ENCODE data around the gene CCNL1.

CCNL1 gene

GRCh38 chr3:157125101-157125500 is 34.8 kb downstream of the CCNL1 start:
- no peak for TF ChIP-seq CTCF (IDR thresholded peaks at IDR 0.05; ENCODE audit: extremely low read depth, insufficient read depth, missing control alignments)
- DNase-seq (ENCODE audit: low spot score), result no peak
- in situ Hi-C loops (cut with MboI; ENCODE audit: low pct_unique_long_range_greater_than_20kb, low sequenced_read_pairs, unreplicated experiment), result loop anchor here (25.0 kb wide), 1 partner anchor 963 kb away; no protein-coding TSS in a partner anchor

- in situ Hi-C loops (cut with MboI; ENCODE audit: low pct_unique_long_range_greater_than_20kb, low sequenced_read_pairs, unreplicated experiment), result no loop called here
- no peak for DNase-seq (ENCODE audit: low spot score)
- no peak for TF ChIP-seq CTCF (IDR thresholded peaks at IDR 0.05; ENCODE audit: extremely low read depth, insufficient read depth, missing control alignments)
These were observed 36.3 kb downstream of the CCNL1 start for GRCh38 chr3:157123621-157124020.

GRCh38 chr3:157122832-157123427 is 37.0 kb downstream of the CCNL1 start:
- DNase-seq (ENCODE audit: low spot score), result no peak
- in situ Hi-C loops (cut with MboI; ENCODE audit: low pct_unique_long_range_greater_than_20kb, low sequenced_read_pairs, unreplicated experiment), result no loop called here
- TF ChIP-seq CTCF (IDR thresholded peaks at IDR 0.05; ENCODE audit: extremely low read depth, insufficient read depth, missing control alignments), result no peak

- no peak for DNase-seq (ENCODE audit: low spot score)
- no peak for TF ChIP-seq CTCF (IDR thresholded peaks at IDR 0.05; ENCODE audit: extremely low read depth, insufficient read depth, missing control alignments)
- in situ Hi-C loops (cut with MboI; ENCODE audit: low pct_unique_long_range_greater_than_20kb, low sequenced_read_pairs, unreplicated experiment), result no loop called here
These were observed 37.8 kb downstream of the CCNL1 start for GRCh38 chr3:157122116-157122515.

- in situ Hi-C loops (cut with MboI; ENCODE audit: low pct_unique_long_range_greater_than_20kb, low sequenced_read_pairs, unreplicated experiment), result no loop called here
- TF ChIP-seq CTCF (IDR thresholded peaks at IDR 0.05; ENCODE audit: extremely low read depth, insufficient read depth, missing control alignments), result no peak
- no peak for DNase-seq (ENCODE audit: low spot score)
These were observed 38.4 kb downstream of the CCNL1 start for GRCh38 chr3:157121522-157121921.

- in situ Hi-C loops (cut with MboI; ENCODE audit: low pct_unique_long_range_greater_than_20kb, low sequenced_read_pairs, unreplicated experiment), result no loop called here
- no peak for TF ChIP-seq CTCF (IDR thresholded peaks at IDR 0.05; ENCODE audit: extremely low read depth, insufficient read depth, missing control alignments)
- DNase-seq (ENCODE audit: low spot score), result no peak
These were observed 39.7 kb downstream of the CCNL1 start for GRCh38 chr3:157120071-157120892.

All from GM13977 (cell line).